DOHH2 (cell line): ENCODE results near the gene MAGEC3.

Experiments
- H3F3A ChIP-seq: fragments of 200-600 bp; sonication (generic), shearing (Covaris generic); 2 replicates; pipeline ENCODE4 v1.6.0; 2016; ENCODE audit warnings: antibody characterized with exemption, mild to moderate bottlenecking; ENCODE audit not compliant: control insufficient read depth, insufficient read depth
- H3K27ac ChIP-seq: fragments of 200-600 bp; sonication (generic); 2 replicates; pipeline ENCODE4 v1.5.1; 2014; ENCODE audit warnings: low read depth, mild to moderate bottlenecking, low read length, moderate library complexity
- H3K27me3 ChIP-seq: fragments of 200-600 bp; sonication (generic); 2 replicates; pipeline ENCODE4 v1.6.1; 2014; ENCODE audit warnings: mild to moderate bottlenecking, low read length, mixed read lengths; ENCODE audit not compliant: control insufficient read depth
- H3K36me3 ChIP-seq: fragments of 200-600 bp; sonication (generic); 2 replicates; pipeline ENCODE4 v1.6.1; 2014; ENCODE audit warnings: mild to moderate bottlenecking, low read length, moderate library complexity, mixed read lengths; ENCODE audit not compliant: control insufficient read depth
- H3K4me1 ChIP-seq: fragments of 200-600 bp; sonication (generic); 2 replicates; pipeline ENCODE4 v1.6.1; 2014; ENCODE audit warnings: mild to moderate bottlenecking, low read length, mixed read lengths; ENCODE audit not compliant: control insufficient read depth
- H3K4me2 ChIP-seq: fragments of 200-600 bp; sonication (generic); 2 replicates; pipeline ENCODE4 v1.6.0; 2014; ENCODE audit warnings: mild to moderate bottlenecking, low read length, moderate library complexity
- H3K4me3 ChIP-seq: fragments of 200-600 bp; sonication (generic); 2 replicates; pipeline ENCODE4 v1.5.1; 2014; ENCODE audit warnings: mild to moderate bottlenecking, low read length, mixed read lengths
- H3K79me2 ChIP-seq: fragments of 200-600 bp; sonication (generic); 2 replicates; pipeline ENCODE4 v1.6.1; 2014; ENCODE audit warnings: mild to moderate bottlenecking, low read length, mixed read lengths; ENCODE audit not compliant: control insufficient read depth
- H3K9me2 ChIP-seq: fragments of 200-600 bp; sonication (generic); replicated peaks from 2 replicates; pipeline ENCODE4 v1.6.1; 2014; ENCODE audit warnings: mild to moderate bottlenecking, low read length, mixed read lengths; ENCODE audit not compliant: control insufficient read depth
- H3K9me3 ChIP-seq: fragments of 200-600 bp; sonication (generic); 2 replicates; pipeline ENCODE4 v1.6.1; 2014; ENCODE audit warnings: antibody characterized with exemption, low read length, mixed read lengths; ENCODE audit not compliant: control insufficient read depth, insufficient read depth
- H4K20me1 ChIP-seq: fragments of 200-600 bp; sonication (generic); 2 replicates; pipeline ENCODE4 v1.6.0; 2014; ENCODE audit warnings: low read depth, mild to moderate bottlenecking, antibody characterized with exemption, low read length, moderate library complexity; ENCODE audit not compliant: control insufficient read depth, insufficient read depth
- CTCF ChIP-seq: fragments of 200-600 bp; sonication (generic); IDR thresholded peaks from one replicate; pipeline ENCODE4 v1.5.1; 2014; ENCODE audit warnings: antibody characterized with exemption, mild to moderate bottlenecking, low read depth, low read length; ENCODE audit not compliant: poor library complexity, severe bottlenecking
- EZH2phosphoT487 ChIP-seq: fragments of 200-600 bp; sonication (generic); IDR thresholded peaks from 2 replicates; pipeline ENCODE4 v1.6.1; 2017; ENCODE audit warnings: borderline replicate concordance, mild to moderate bottlenecking, antibody characterized with exemption, low read length, moderate library complexity, mixed read lengths

The MAGEC3 gene

GRCh38 chrX:141904262-141904661 lies 66.1 kb downstream of the MAGEC3 start:
- H3F3A ChIP-seq: no peaks in the 10 kb centered on the region
- no peaks in the 10 kb centered on the region for H3K9me3 ChIP-seq
- H4K20me1 ChIP-seq: no peaks in the 10 kb centered on the region
- H3K27ac ChIP-seq: no peak overlapping the region
- no peaks in the 10 kb centered on the region for H3K9me2 ChIP-seq
- H3K36me3 ChIP-seq: no peaks in the 10 kb centered on the region
- H3K4me3 ChIP-seq: no peak overlapping the region
- TF ChIP-seq CTCF: no peak
- no peaks in the 10 kb centered on the region for H3K27me3 ChIP-seq
- H3K4me1 ChIP-seq: no peaks in the 10 kb centered on the region
- H3K79me2 ChIP-seq: no peaks in the 10 kb centered on the region
- H3K4me2 ChIP-seq: no peak overlapping the region

- Histone ChIP-seq H3K9me2 (no peaks in the 10 kb centered on the region), H3F3A (no peaks in the 10 kb centered on the region), H3K27ac (no peak overlapping the region), H3K4me1 (no peaks in the 10 kb centered on the region), H4K20me1 (no peaks in the 10 kb centered on the region), H3K27me3 (no peaks in the 10 kb centered on the region), H3K9me3 (no peaks in the 10 kb centered on the region), H3K4me2 (no peak overlapping the region), H3K79me2 (no peaks in the 10 kb centered on the region), H3K36me3 (no peaks in the 10 kb centered on the region), H3K4me3 (no peak overlapping the region)
- TF ChIP-seq CTCF (no peak), EZH2phosphoT487 (no peak)
These were observed 79.7 kb downstream of the MAGEC3 start for GRCh38 chrX:141917801-141918200.

GRCh38 chrX:141924293-141924692 lies 86.2 kb downstream of the MAGEC3 start:
- no peaks in the 10 kb centered on the region for H3F3A ChIP-seq
- TF ChIP-seq EZH2phosphoT487: no peak
- TF ChIP-seq CTCF: no peak
- no peaks in the 10 kb centered on the region for H3K79me2 ChIP-seq
- H3K27ac ChIP-seq: no peak overlapping the region
- H4K20me1 ChIP-seq: no peaks in the 10 kb centered on the region
- no peaks in the 10 kb centered on the region for H3K27me3 ChIP-seq
- H3K4me3 ChIP-seq: no peak overlapping the region
- no peaks in the 10 kb centered on the region for H3K36me3 ChIP-seq
- H3K9me3 ChIP-seq: no peaks in the 10 kb centered on the region
- no peaks in the 10 kb centered on the region for H3K9me2 ChIP-seq
- no peak overlapping the region for H3K4me2 ChIP-seq
- H3K4me1 ChIP-seq: no peaks in the 10 kb centered on the region

GRCh38 chrX:141928432-141928831 lies 90.3 kb downstream of the MAGEC3 start:
- H4K20me1 ChIP-seq: no peaks in the 10 kb centered on the region
- H3K9me3 ChIP-seq: no peaks in the 10 kb centered on the region
- H3K4me1 ChIP-seq: no peaks in the 10 kb centered on the region
- no peak overlapping the region for H3K4me2 ChIP-seq
- no peak overlapping the region for H3K27ac ChIP-seq
- no peaks in the 10 kb centered on the region for H3K27me3 ChIP-seq
- H3K9me2 ChIP-seq: no peaks in the 10 kb centered on the region
- no peak overlapping the region for H3K4me3 ChIP-seq
- H3F3A ChIP-seq: no peaks in the 10 kb centered on the region
- TF ChIP-seq EZH2phosphoT487: no peak
- TF ChIP-seq CTCF: no peak
- no peaks in the 10 kb centered on the region for H3K79me2 ChIP-seq
- H3K36me3 ChIP-seq: no peaks in the 10 kb centered on the region
